Measurements from ENCODE around the gene SH3BP2.
A peak's percentile ranks its signal among the peaks of the same experiment; 100 is the strongest.
"Not testable (repeated sequence)": the region's sequence is repeated elsewhere in the genome, so short reads cannot be mapped to it uniquely, and the experiment has no call there.

Gene SH3BP2

DNA sequence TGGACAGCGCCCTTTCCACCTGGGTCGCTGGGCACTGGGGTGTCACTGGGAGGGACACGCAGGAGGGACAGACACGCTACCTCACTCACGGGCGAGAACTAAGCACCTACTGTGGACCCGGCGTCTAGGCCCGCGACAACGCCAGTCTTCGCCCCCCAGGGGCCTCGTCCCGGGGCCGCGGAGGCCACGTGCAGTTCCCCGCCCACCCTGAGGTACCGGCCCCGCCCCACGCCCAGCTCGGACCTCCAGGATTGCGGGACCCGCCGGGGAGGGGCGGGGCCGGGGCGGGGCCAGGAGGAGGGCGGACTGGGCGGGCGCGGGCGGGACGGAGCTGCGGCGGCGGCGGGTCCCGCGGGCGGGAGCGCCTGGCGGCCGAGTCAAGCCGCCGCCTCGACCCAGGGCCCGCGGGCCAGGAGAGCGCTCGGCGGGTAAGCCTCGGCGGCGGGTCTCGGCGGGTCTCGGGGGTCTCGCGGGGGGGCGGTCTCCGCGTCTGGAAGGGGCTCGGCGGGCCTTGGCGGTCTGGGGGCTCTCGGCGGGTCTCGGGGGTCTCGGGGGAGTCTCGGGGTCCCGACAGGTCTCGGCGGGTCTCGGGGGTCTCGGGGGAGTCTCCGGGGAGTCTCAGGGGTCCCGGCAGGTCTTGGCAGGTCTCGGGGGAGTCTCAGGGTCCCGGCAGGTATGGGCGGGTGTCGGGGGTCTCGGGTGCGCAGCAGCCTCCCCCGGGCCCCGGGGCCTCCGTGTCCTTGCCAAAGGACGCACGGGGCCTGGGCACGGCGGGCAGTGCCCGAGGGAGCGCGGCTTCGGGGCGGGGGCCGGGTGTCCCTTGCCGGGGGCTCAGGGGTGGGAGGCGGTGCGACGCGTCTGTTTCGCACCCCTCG is at the start of gene SH3BP2:
Gene SH3BP2, plus strand, starts transcription at position 375 of the 875 bp plus-strand sequence. CDS start 27,533 bp downstream, outside the sequence.
- peak; percentile 72 for DNase-seq

DNA sequence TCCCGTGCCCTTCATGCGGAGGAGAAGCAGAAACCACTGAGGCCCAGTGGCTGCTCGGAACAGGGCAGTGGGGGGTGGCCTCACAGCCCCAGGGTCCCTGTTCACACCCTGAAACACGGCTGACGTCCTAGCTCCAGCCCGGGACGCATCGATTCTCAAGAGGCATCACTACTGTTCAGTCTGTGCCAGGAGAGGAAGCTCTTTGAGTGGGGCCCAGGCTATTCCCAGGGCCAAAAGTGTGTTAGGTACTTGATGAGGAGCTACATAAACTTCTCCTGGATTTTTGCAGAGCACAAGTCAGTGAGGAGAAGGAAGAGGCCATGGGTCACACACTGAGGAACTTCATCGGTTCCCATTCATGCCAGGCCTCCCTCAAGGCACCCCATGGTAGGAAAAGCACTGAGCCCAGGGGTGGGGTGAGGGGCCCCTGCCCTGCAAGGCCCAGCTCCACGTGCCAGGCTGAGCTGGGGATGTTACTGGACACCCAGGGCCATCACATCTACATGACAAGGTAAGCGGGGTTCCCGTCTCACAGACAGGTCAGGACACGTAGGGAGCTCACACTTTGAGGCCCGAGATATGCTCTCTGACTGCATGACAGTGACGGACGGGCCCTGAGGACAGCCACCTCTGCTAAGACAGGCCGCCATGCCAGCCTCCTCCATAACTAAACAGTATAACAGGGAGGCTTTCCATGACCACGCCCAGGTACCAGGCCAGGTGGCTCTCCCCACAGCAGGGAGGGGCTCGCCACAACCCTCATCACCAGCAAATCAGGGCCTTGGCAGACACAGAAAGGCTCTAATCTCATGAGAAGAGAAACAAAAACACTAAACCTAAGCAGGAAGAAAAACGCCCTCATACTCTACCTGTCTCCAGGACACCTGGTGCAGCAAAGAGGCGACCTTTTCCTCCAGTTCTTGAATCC is 49.1 kb upstream of the SH3BP2 start:
- DNase-seq = no peak

DNA sequence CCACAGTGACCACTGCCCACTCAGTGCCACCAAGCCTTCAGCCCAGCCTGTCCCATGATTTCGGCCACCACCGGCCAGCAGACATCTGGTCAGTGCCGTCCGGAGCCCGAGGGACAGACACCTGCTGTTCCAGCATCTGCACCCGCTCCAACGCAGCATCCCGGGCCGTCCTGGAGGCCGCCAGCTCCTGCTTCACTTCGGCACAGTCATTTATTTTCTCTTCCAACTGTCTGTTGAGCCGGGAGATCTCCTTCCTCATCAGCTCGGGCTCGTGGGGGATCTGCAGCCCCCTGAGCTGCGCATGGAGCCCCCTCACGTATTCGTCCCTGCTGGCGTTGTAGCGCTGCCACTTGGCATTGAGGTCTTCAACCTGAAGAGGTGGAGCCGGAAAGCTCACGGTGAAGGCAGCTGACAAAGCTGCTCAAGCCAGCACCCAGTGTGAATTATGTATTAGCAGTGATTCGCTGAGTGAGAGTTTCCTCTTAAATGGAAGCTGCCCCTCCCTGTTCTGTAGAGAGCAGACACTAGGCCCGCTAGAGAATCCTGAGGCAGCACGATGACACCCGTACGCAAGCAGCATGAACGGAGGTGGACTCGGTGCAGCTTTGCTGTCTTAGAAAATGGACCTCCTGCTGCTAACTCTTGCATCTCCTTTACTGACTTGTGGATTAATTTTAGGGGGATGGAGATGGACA is 48.2 kb upstream of the SH3BP2 start:
- no peak for DNase-seq

GRCh38 chr4:2745516-2745915 is 47.4 kb upstream of the SH3BP2 start:
- no peak for DNase-seq

DNA sequence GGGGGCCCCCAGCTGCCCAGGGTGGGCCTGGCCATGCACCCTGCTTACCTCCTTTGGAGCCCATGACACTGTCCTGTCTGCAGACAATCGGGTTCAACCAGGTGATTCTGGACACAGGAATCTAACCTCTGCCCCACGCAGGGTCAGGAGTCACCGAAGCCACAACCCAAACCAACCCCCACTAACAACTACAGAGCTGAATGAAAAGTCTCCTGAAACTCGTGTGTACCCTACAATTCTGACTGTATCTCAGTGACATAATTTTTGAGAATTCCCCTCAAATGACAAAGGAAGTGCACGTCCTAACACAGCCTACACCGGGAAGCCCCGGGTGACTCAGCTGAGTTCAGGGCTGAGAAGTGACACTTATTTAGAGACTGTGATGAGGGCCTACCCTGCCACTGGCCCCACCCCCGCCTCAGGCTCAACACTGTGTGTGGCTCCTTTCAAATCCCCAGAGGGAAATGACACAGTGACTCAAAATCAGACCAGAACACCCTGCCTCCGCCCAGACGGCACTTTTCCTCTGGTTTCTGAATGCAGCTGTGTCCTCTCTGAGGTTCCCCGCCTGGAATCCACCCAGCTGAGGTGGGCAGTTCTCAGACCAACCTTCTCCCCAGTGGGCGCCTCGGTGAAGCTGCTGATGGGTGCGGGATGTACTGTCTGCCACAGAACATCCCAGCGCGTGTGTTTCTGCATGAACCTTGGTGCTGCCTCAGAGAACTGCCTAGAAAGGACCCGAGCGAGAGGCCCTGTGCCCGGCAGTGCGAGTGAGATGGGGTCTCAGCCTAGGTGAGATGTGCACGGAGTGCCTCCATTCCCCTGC is 46.7 kb upstream of the SH3BP2 start:
- DNase-seq = peak; percentile 88

GRCh38 chr4:2746891-2747695 is 45.8 kb upstream of the SH3BP2 start:
- no peak for DNase-seq

- DNase-seq = no peak
Measured at GRCh38 chr4:2750719-2751605, 41.9 kb upstream of the SH3BP2 start.

DNA sequence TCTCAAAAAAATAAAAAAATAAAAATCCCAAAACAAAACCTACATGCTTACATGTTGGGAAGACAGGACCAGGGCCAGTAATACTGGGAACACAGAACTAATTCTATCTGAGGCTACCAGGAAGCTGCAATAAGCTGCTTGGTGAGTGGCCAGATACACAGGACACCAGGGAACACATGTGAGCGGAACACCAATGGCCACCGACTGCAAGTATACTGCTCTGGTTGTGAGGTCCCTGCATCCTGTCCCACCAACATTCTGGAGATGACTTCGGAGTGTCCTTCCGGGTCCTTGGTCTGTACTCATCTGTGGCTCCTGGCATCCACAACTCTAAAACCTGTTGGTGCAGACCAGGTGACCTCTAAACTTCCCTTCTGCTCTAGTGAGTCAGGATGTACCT is 39.4 kb upstream of the SH3BP2 start:
- no peak for DNase-seq

- no peak for DNase-seq
Measured at GRCh38 chr4:2754848-2755819, 37.8 kb upstream of the SH3BP2 start.

- DNase-seq = peak; percentile 80
Measured at GRCh38 chr4:2755821-2756690, 36.8 kb upstream of the SH3BP2 start, which contains the start of gene TNIP2. Gene TNIP2 (minus strand): TSS chr4:2756336. CDS start chr4:2756289, 47 bp downstream.

GRCh38 chr4:2756691-2757350 is 36.1 kb upstream of the SH3BP2 start:
- DNase-seq = no peak

DNA sequence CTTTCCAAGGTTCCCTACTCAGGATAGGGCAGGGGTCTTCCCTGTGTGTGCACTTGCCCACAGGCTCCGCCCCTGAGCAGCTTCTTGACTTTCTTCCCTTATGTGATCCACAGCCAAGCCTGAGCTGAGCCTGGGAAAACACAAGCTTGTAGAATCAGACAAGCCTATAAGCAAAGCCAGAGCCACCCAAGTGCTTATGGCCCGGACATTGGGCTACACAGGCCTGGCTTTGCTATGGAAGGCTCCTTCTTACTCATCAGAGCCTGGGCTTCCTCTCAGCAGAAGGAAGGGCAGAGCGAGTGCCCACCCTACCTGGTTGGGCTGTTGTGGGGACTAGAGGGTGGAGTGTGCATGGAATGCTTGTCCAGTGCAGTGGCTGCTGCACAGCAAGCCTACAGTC is 35.5 kb upstream of the SH3BP2 start:
- no peak for DNase-seq

DNA sequence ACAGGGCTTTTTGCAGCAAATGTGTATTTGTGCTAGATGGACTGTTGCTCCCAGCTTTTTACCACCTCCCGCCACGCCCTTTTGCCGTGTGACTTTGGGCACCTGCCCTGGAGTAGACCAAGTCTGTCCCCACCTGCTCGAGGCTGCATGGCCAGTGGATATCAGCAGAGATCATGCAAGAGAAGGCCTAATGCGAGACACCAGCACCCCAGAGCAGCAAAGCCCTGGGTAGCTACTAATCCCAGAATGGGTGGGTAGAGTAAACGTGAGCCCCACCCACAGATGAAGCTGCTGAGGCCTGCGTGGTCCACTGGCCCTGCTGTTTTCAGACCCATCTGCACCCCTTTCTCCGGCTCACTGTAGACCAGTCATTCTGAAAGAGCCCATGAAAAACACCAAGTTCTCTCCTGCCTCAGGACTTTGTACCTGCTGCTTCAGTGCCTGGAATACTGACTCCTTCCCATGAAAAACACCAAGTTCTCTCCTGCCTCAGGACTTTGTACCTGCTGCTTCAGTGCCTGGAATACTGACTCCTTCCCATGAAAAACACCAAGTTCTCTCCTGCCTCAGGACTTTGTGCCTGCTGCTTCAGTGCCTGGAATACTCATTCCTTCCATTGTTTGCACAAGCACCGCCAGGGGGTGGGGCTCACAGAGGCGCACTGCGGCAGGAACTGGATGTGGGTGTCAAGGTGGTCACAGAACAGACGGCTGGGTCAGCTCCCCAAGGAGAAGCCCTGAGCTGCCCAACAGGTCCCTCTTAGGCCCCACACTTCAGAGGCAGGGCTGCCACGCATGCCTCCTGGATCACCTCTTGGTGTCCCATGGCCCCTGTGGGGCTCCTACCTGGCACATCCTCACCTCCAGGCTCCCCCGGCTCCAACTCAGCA is 31.6 kb upstream of the SH3BP2 start:
- DNase-seq = no peak

DNA sequence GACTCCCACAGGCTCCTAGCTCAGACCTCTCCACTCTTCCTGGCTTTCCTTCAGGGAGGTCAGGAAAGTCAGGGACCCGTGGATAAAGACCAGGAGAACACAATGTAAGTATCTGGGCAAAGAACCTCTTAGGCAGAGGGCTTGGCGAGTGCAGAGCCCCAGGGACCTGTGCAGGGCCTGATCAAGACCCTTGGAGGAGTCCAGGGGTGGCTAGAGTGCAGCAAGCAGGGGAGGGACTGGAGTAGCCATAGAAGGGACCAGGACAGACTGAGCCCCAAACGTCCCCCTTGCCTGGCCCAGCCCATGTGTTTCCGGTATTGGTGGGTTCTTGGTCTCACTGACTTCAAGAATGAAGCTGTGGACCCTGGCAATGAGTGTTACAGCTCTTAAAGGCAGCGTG is 30.8 kb upstream of the SH3BP2 start:
- no peak for DNase-seq

DNA sequence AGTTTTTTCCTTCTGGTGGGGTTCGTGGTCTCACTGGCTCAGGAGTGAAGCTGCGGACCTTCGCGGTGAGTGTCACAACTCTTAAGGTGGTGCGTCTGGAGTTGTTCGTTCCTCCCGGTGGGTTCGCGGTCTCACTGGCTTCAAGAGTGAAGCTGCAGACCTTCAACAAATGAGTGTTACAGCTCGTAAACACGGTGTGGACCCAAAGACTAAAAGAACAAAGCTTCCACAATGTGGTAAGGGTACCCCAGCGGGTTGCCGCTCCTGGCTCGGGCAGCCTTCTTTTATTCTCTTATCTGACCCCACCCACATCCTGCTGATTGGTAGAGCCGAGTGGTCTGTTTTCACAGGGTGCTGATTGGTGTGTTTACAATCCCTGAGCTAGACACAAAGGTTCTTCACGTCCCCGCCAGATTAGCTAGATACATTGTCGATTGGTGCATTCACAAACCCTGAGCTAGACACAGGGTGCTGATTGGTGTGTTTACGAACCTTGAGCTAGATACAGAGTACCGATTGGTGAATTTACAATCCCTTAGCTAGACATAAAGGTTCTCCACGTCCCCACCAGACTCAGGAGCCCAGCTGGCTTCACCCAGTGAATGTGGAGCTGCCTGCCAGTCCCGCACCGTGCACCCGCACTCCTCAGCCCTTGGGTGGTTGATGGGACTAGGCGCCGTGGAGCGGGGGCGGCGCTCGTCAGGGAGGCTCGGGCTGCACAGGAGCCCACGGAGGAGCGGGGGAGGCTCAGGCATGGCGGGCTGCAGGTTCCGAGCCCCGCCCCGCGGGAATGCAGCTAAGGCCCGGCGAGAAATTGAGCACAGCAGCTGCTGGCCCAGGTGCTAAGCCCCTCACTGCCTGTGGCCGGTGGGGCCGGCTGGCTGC is 30.2 kb upstream of the SH3BP2 start:
- not testable (repeated sequence) for DNase-seq

Data from stimulated activated CD4-positive, alpha-beta T cell treated with anti-CD3 and anti-CD28 coated beads, Interleukin-12 subunit alpha, Interleukin-12 subunit beta, amount 100 ng/mL, for 4 hours (primary cell).